HEK293 (cell line): Measurements from ENCODE around the gene HOXA10.

ENCODE experiments used
- CTCF ChIA-PET: fragments of 350-600 bp; formaldehyde crosslinking; extraction: SDS; loops from one replicate; lab custom pipeline; 2021; ENCODE audit warnings: antibody characterized with exemption; lab: Yijun Ruan, JAX
- POLR2A ChIA-PET: fragments of 300-600 bp; formaldehyde crosslinking; extraction: SDS; loops from one replicate; lab custom pipeline; 2020; ENCODE audit warnings: antibody characterized with exemption, inconsistent platforms; lab: Yijun Ruan, JAX
- H3K27ac ChIP-seq: fragments of 200-500 bp; sonication (Bioruptor generic); 2 replicates; pipeline ENCODE4 v1.5.1; 2014; ENCODE audit warnings: low read depth, low read length, control low read depth, inconsistent platforms; ENCODE audit errors: extremely low read depth
- H3K36me3 ChIP-seq, 2 experiments: fragments of 200-500 bp in 1 of 2; sonication (Bioruptor generic) in 1 of 2; 1 replicate in 1 of 2; 2 replicates in 1 of 2; pipeline ENCODE4 v1.5.1; 2014 to 2017; ENCODE audit warnings: inconsistent platforms in 2 of 2, low read length in 2 of 2; ENCODE audit not compliant: control insufficient read depth in 2 of 2, insufficient read depth in 1 of 2
- H3K4me1 ChIP-seq: fragments of 200-500 bp; sonication (Bioruptor generic); 2 replicates; pipeline ENCODE4 v1.5.1; 2014; ENCODE audit warnings: mild to moderate bottlenecking, low read length, inconsistent platforms; ENCODE audit not compliant: control insufficient read depth, insufficient read depth
- H3K4me3 ChIP-seq: 2 replicates; pipeline ENCODE4 v1.5.1; 2011; ENCODE audit warnings: low read depth, mild to moderate bottlenecking, control low read depth, low read length, moderate library complexity
- H3K9me3 ChIP-seq: fragments of 200-500 bp; sonication (Bioruptor generic); 2 replicates; pipeline ENCODE4 v1.5.1; 2014; ENCODE audit warnings: low read depth, low read length, inconsistent platforms; ENCODE audit not compliant: control insufficient read depth, insufficient read depth
- GLI2 ChIP-seq: fragments of 450-650 bp; formaldehyde crosslinking; IDR thresholded peaks from 2 replicates; pipeline ENCODE4; 2017; ENCODE audit warnings: missing biosample characterization, missing genetic modification characterization, low read depth, borderline replicate concordance
- GLIS1 ChIP-seq: fragments of 450-650 bp; formaldehyde crosslinking; IDR thresholded peaks from 2 replicates; pipeline ENCODE4 v1.5.1; 2016; ENCODE audit warnings: missing biosample characterization, missing genetic modification characterization
- GLIS2 ChIP-seq: fragments of 450-650 bp; formaldehyde crosslinking; IDR thresholded peaks from 2 replicates; pipeline ENCODE4 v1.5.1; 2016; ENCODE audit warnings: missing biosample characterization, missing genetic modification characterization
- HOXC10 ChIP-seq: sonication (generic); formaldehyde crosslinking; IDR thresholded peaks from 2 replicates; pipeline ENCODE4 v1.8.1; 2023; ENCODE audit warnings: mild to moderate bottlenecking, missing genetic modification reagents
- OVOL3 ChIP-seq: fragments of 450-650 bp; formaldehyde crosslinking; IDR thresholded peaks from 2 replicates; pipeline ENCODE4 v1.5.1; 2016; ENCODE audit warnings: missing biosample characterization, missing genetic modification characterization
- PRDM10 ChIP-seq: fragments of 450-650 bp; formaldehyde crosslinking; IDR thresholded peaks from 2 replicates; pipeline ENCODE4 v1.5.1; 2016; ENCODE audit warnings: missing biosample characterization, missing genetic modification characterization
- REPIN1 ChIP-seq: fragments of 450-650 bp; formaldehyde crosslinking; IDR thresholded peaks from 2 replicates; pipeline ENCODE4 v1.5.1; 2017; ENCODE audit warnings: missing biosample characterization, missing genetic modification characterization, low read depth
- SETDB1 ChIP-seq: IDR thresholded peaks from one replicate; pipeline ENCODE4 v1.6.1; 2017; ENCODE audit warnings: mild to moderate bottlenecking, low read length, moderate library complexity, mixed read lengths; ENCODE audit not compliant: insufficient read length
- SP2 ChIP-seq: fragments of 450-650 bp; formaldehyde crosslinking; IDR thresholded peaks from 2 replicates; pipeline ENCODE4 v1.5.1; 2016; ENCODE audit warnings: missing biosample characterization, missing genetic modification characterization
- ZBTB10 ChIP-seq: fragments of 450-650 bp; formaldehyde crosslinking; IDR thresholded peaks from 2 replicates; pipeline ENCODE4 v1.5.1; 2016; ENCODE audit warnings: missing biosample characterization, missing genetic modification characterization
- ZFP41 ChIP-seq: fragments of 450-650 bp; formaldehyde crosslinking; IDR thresholded peaks from 2 replicates; pipeline ENCODE4 v1.5.1; 2016; ENCODE audit warnings: missing biosample characterization, missing genetic modification characterization, borderline replicate concordance
- ZNF138 ChIP-seq: fragments of 450-650 bp; formaldehyde crosslinking; IDR thresholded peaks from 2 replicates; pipeline ENCODE4 v1.5.1; 2016; ENCODE audit warnings: missing biosample characterization, missing genetic modification characterization, borderline replicate concordance
- ZNF16 ChIP-seq: fragments of 450-650 bp; formaldehyde crosslinking; IDR thresholded peaks from 2 replicates; pipeline ENCODE4 v1.5.1; 2016; ENCODE audit warnings: low read depth, missing biosample characterization, missing genetic modification characterization
- ZNF19 ChIP-seq: fragments of 450-650 bp; formaldehyde crosslinking; IDR thresholded peaks from 2 replicates; pipeline ENCODE4; 2016; ENCODE audit warnings: missing biosample characterization, missing genetic modification characterization, low read depth
- ZNF274 ChIP-seq, 2 experiments: fragments of 200-500 bp in 1 of 2; fragments of 450-650 bp in 1 of 2; sonication (Bioruptor generic) in 1 of 2; formaldehyde crosslinking in 1 of 2; IDR thresholded peaks; 2 replicates each; pipeline versions ENCODE4 v1.5.1 to v1.6.1; 2014 to 2016; ENCODE audit warnings: borderline replicate concordance in 1 of 2, inconsistent platforms in 1 of 2, low read length in 1 of 2, missing biosample characterization in 1 of 2, missing genetic modification characterization in 1 of 2
- ZNF335 ChIP-seq: fragments of 450-650 bp; formaldehyde crosslinking; conservative IDR thresholded peaks from 2 replicates; pipeline ENCODE4 v1.5.1; 2016; ENCODE audit warnings: missing biosample characterization, missing genetic modification characterization
- ZNF362 ChIP-seq: fragments of 450-650 bp; formaldehyde crosslinking; IDR thresholded peaks from 2 replicates; pipeline ENCODE4 v1.5.1; 2016; ENCODE audit warnings: missing biosample characterization, missing genetic modification characterization
- ZNF391 ChIP-seq: fragments of 450-650 bp; formaldehyde crosslinking; IDR thresholded peaks from 2 replicates; pipeline ENCODE4 v1.5.1; 2016; ENCODE audit warnings: low read depth, missing biosample characterization, missing genetic modification characterization, borderline replicate concordance
- ZNF426 ChIP-seq: fragments of 450-650 bp; formaldehyde crosslinking; IDR thresholded peaks from 2 replicates; pipeline ENCODE4 v1.5.1; 2017; ENCODE audit warnings: missing biosample characterization, missing genetic modification characterization, mild to moderate bottlenecking, inconsistent platforms, moderate library complexity
- ZNF433 ChIP-seq: fragments of 450-650 bp; formaldehyde crosslinking; IDR thresholded peaks from 2 replicates; pipeline ENCODE4 v1.5.1; 2016; ENCODE audit warnings: missing biosample characterization, missing genetic modification characterization, low read depth
- ZNF48 ChIP-seq: fragments of 450-650 bp; formaldehyde crosslinking; IDR thresholded peaks from 2 replicates; pipeline ENCODE4 v1.5.1; 2016; ENCODE audit warnings: missing biosample characterization, missing genetic modification characterization
- ZNF610 ChIP-seq: fragments of 450-650 bp; formaldehyde crosslinking; IDR thresholded peaks from 2 replicates; pipeline ENCODE4 v1.5.1; 2016; ENCODE audit warnings: missing biosample characterization, missing genetic modification characterization, borderline replicate concordance
- ZNF747 ChIP-seq: fragments of 450-650 bp; formaldehyde crosslinking; IDR thresholded peaks from 2 replicates; pipeline ENCODE4 v1.5.1; 2016; ENCODE audit warnings: missing biosample characterization, missing genetic modification characterization
- ZNF76 ChIP-seq: fragments of 450-650 bp; formaldehyde crosslinking; IDR thresholded peaks from 2 replicates; pipeline ENCODE4; 2016; ENCODE audit warnings: low read depth, missing biosample characterization, missing genetic modification characterization, borderline replicate concordance
- ZNF768 ChIP-seq: fragments of 450-650 bp; formaldehyde crosslinking; IDR thresholded peaks from 2 replicates; pipeline ENCODE4 v1.5.1; 2018; ENCODE audit warnings: missing biosample characterization, mild to moderate bottlenecking, missing genetic modification characterization
- ZNF791 ChIP-seq: fragments of 450-650 bp; formaldehyde crosslinking; IDR thresholded peaks from 2 replicates; pipeline ENCODE4 v1.5.1; 2016; ENCODE audit warnings: missing biosample characterization, missing genetic modification characterization
- ZSCAN16 ChIP-seq: fragments of 450-650 bp; formaldehyde crosslinking; IDR thresholded peaks from 2 replicates; pipeline ENCODE4 v1.5.1; 2016; ENCODE audit warnings: missing biosample characterization, missing genetic modification characterization
- TF ChIP-seq, protein P1 (sequence below): fragments of 450-650 bp; formaldehyde crosslinking; IDR thresholded peaks from 2 replicates; pipeline ENCODE4 v1.5.1; 2016; ENCODE audit warnings: missing biosample characterization, missing genetic modification characterization

The HOXA10 gene

GRCh38 chr7:27150568-27151340 lies 23.4 kb downstream of the HOXA10 start:
- POLR2A ChIA-PET = interaction anchor here (0.6 to 5.6 kb wide), 11 partner anchors 11 to 775 kb away, joined by 3 to 42 read pairs (median 9); partner anchors contain the start of genes HOXA10, HOXA11, HOXA4 and HOXA9
- Histone ChIP-seq H3K27ac (peak overlapping the region; percentile 99), H3K4me1 (peaks cover 11% of the 10 kb centered on the region)
- TF ChIP-seq ZNF426 (tag by site-specific recombination) = no peak; the same call in 1 of the 2 replicates
- no peak for TF ChIP-seq ZNF768 (tag by site-specific recombination)
- peak; percentile 50; the same call in 1 of the 2 replicates for TF ChIP-seq ZBTB10
- TF ChIP-seq OVOL3 (tag by site-specific recombination) = no peak
- TF ChIP-seq ZNF433 (tag by site-specific recombination) = no peak
- TF ChIP-seq, protein P1, sequence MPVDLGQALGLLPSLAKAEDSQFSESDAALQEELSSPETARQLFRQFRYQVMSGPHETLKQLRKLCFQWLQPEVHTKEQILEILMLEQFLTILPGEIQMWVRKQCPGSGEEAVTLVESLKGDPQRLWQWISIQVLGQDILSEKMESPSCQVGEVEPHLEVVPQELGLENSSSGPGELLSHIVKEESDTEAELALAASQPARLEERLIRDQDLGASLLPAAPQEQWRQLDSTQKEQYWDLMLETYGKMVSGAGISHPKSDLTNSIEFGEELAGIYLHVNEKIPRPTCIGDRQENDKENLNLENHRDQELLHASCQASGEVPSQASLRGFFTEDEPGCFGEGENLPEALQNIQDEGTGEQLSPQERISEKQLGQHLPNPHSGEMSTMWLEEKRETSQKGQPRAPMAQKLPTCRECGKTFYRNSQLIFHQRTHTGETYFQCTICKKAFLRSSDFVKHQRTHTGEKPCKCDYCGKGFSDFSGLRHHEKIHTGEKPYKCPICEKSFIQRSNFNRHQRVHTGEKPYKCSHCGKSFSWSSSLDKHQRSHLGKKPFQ (tag by site-specific recombination) = no peak
- TF ChIP-seq ZNF274 (IDR thresholded peaks at IDR 0.05; ENCODE audit: low read length) = no peak
- no peak for TF ChIP-seq ZNF274 (tag by site-specific recombination; IDR thresholded peaks at IDR 0.05; ENCODE audit: borderline replicate concordance)
- TF ChIP-seq ZNF76 = peak; percentile 72; the same call in 1 of the 2 replicates
- TF ChIP-seq ZNF335 = 0 out of 2 replicates have a peak, but pooled peaks have one; percentile 39
- no peak for TF ChIP-seq GLIS1 (tag by site-specific recombination)
- no peak for TF ChIP-seq ZNF16 (tag by site-specific recombination)
- TF ChIP-seq GLIS2 (tag by site-specific recombination) = peak; percentile 45
- no peak for TF ChIP-seq ZNF362 (tag by site-specific recombination)
- no peak for TF ChIP-seq GLI2 (tag by site-specific recombination)
- TF ChIP-seq ZNF791 (tag by site-specific recombination) = no peak
- no peak for TF ChIP-seq REPIN1 (tag by site-specific recombination)
- TF ChIP-seq ZNF138 (tag by site-specific recombination) = no peak
- TF ChIP-seq PRDM10 (tag by site-specific recombination) = peak; percentile 25; the same call in 1 of the 2 replicates
- no peak for TF ChIP-seq ZSCAN16 (tag by site-specific recombination)
- TF ChIP-seq SP2 (tag by site-specific recombination) = peak; percentile 33
- peak; percentile 73; the same call in 1 of the 2 replicates for TF ChIP-seq ZNF391 (tag by site-specific recombination)
- no peak for TF ChIP-seq ZNF48
- no peak for TF ChIP-seq ZFP41
- no peak for TF ChIP-seq ZNF610
- TF ChIP-seq SETDB1 = no peak
- TF ChIP-seq ZNF19 = no peak
- 0 out of 2 replicates have a peak, but pooled peaks have one; percentile 74 for TF ChIP-seq HOXC10 (CRISPR knock-in tag)
- TF ChIP-seq ZNF747 = no peak

More at GRCh38 chr7:27150568-27151340, 23.4 kb downstream of the HOXA10 start:
- H3K9me3 ChIP-seq = no peaks in the 10 kb centered on the region
- CTCF ChIA-PET = interaction anchor here (0.5 to 4.3 kb wide), 24 partner anchors 8 to 1304 kb away, joined by 3 to 50 read pairs (median 4); partner anchors contain the start of gene HOXA4
- peak overlapping the region; percentile 59 for H3K4me3 ChIP-seq
- H3K36me3 ChIP-seq = peaks cover 0 to 41% of the 10 kb centered on the region in 2 experiments; a peak in 2 of 3 replicates
